ENCODE data around the gene ZNF71.
"Not testable (repeated sequence)": the region's sequence is repeated elsewhere in the genome, so short reads cannot be mapped to it uniquely, and the experiment has no call there.

ZNF71 gene

GRCh38 chr19:56619121-56619520, 24.0 kb downstream of the ZNF71 start:
- DNase-seq (ENCODE audit: low read depth in 2 of 3, low spot score in 1 of 3), result no peak

GRCh38 chr19:56622374-56622773, 27.3 kb downstream of the ZNF71 start:
- DNase-seq (ENCODE audit: low read depth in 2 of 3, low spot score in 1 of 3), result no peak

- no peak for DNase-seq (ENCODE audit: low read depth in 2 of 3, low spot score in 1 of 3)
These were observed 27.9 kb downstream of the ZNF71 start for GRCh38 chr19:56623006-56623405.

GRCh38 chr19:56625708-56626107, 30.6 kb downstream of the ZNF71 start:
- no peak for DNase-seq (ENCODE audit: low read depth in 2 of 3, low spot score in 1 of 3)

- DNase-seq (ENCODE audit: low read depth in 2 of 3, low spot score in 1 of 3), result no peak
These were observed 37.9 kb downstream of the ZNF71 start for GRCh38 chr19:56633021-56633420.

- DNase-seq (ENCODE audit: low read depth in 2 of 3, low spot score in 1 of 3), result peak; percentile 4 to 17 (median 13)
These were observed 43.0 kb downstream of the ZNF71 start for GRCh38 chr19:56637976-56638555.

- no peak for DNase-seq (ENCODE audit: low read depth in 2 of 3, low spot score in 1 of 3)
These were observed 44.1 kb downstream of the ZNF71 start for GRCh38 chr19:56639217-56639616.

GRCh38 chr19:56642711-56643459, 47.8 kb downstream of the ZNF71 start, which contains the start of gene SMIM17:
SMIM17 (plus strand) TSS chr19:56643159; CDS start chr19:56645668, 2,509 bp downstream.
- no peak for DNase-seq (ENCODE audit: low read depth in 2 of 3, low spot score in 1 of 3)

- no peak for DNase-seq (ENCODE audit: low read depth in 2 of 3, low spot score in 1 of 3)
These were observed 48.4 kb downstream of the ZNF71 start for GRCh38 chr19:56643460-56643955.

GRCh38 chr19:56654151-56654550, 59.0 kb downstream of the ZNF71 start:
- DNase-seq (ENCODE audit: low read depth in 2 of 3, low spot score in 1 of 3), result no peak

GRCh38 chr19:56660381-56661107, 65.4 kb downstream of the ZNF71 start:
- DNase-seq (ENCODE audit: low read depth in 2 of 3, low spot score in 1 of 3), result no peak

GRCh38 chr19:56661248-56661647, 66.1 kb downstream of the ZNF71 start:
- DNase-seq (ENCODE audit: low read depth in 2 of 3, low spot score in 1 of 3), result no peak

- no peak for DNase-seq (ENCODE audit: low read depth in 2 of 3, low spot score in 1 of 3)
These were observed 68.9 kb downstream of the ZNF71 start for GRCh38 chr19:56663931-56664500.

GRCh38 chr19:56664511-56664910, 69.4 kb downstream of the ZNF71 start:
- no peak for DNase-seq (ENCODE audit: low read depth in 2 of 3, low spot score in 1 of 3)

- no peak for DNase-seq (ENCODE audit: low read depth in 2 of 3, low spot score in 1 of 3)
These were observed 72.3 kb downstream of the ZNF71 start for GRCh38 chr19:56667311-56667870.

- no peak for DNase-seq (ENCODE audit: low read depth in 2 of 3, low spot score in 1 of 3)
These were observed 73.6 kb downstream of the ZNF71 start for GRCh38 chr19:56668676-56669075.

- no peak for DNase-seq (ENCODE audit: low read depth in 2 of 3, low spot score in 1 of 3)
These were observed 75.4 kb downstream of the ZNF71 start for GRCh38 chr19:56670401-56670960.

GRCh38 chr19:56670961-56671612, 76.0 kb downstream of the ZNF71 start:
- no peak for DNase-seq (ENCODE audit: low read depth in 2 of 3, low spot score in 1 of 3)

- DNase-seq (ENCODE audit: low read depth in 2 of 3, low spot score in 1 of 3), result peak; percentile 64 to 71 (median 70)
These were observed 76.5 kb downstream of the ZNF71 start, which contains the start of gene ZNF835 for GRCh38 chr19:56671613-56671994. ZNF835 (minus strand) TSS chr19:56671757; CDS start chr19:56665198, 6,559 bp downstream.

- DNase-seq (ENCODE audit: low read depth in 2 of 3, low spot score in 1 of 3), result not testable (repeated sequence)
These were observed 77.5 kb downstream of the ZNF71 start for GRCh38 chr19:56672610-56673009.

Measured in stimulated activated CD4-positive, alpha-beta T cell treated with anti-CD3 and anti-CD28 coated beads, Interleukin-12 subunit alpha, Interleukin-12 subunit beta, amount 100 ng/mL, for 48 hours (primary cell).